A673 (cell line): ENCODE results near the gene SSH2. TPM values are rescaled to one million over a fixed set of nuclear protein-coding genes. Genes with fewer than 3 reads are reported as not detected.

Source experiments
- BruUV-seq: library from RNA; stranded (reverse); fragments of 400-500 nt; replicated peaks from 2 replicates; lab custom pipeline; 2021; lab: Mats Ljungman, UMichigan
- CTCF ChIA-PET: fragments of 300-600 bp; sonication (Branson Sonifier 250); formaldehyde crosslinking; loops from one replicate; lab custom pipeline; 2022; ENCODE audit warnings: antibody characterized with exemption; lab: Charles Lee
- POLR2A ChIA-PET: fragments of 300-600 bp; sonication (Branson Sonifier 250); formaldehyde crosslinking; loops from one replicate; lab custom pipeline; 2022; ENCODE audit warnings: antibody characterized with exemption; ENCODE audit not compliant: low non-redundant PET; lab: Charles Lee
- DNase-seq: peaks from one replicate; pipeline ENCODE4 v3.0.0-alpha.2; 2015; ENCODE audit warnings: low spot score
- H3K27ac ChIP-seq: fragments of 200-600 bp; sonication (generic); 2 replicates; pipeline ENCODE4 v1.5.1; 2016; ENCODE audit warnings: mixed run types, low read depth, mild to moderate bottlenecking, mixed read lengths, antibody characterized with exemption, low read length; ENCODE audit not compliant: poor library complexity, severe bottlenecking
- H3K27me3 ChIP-seq: fragments of 200-600 bp; sonication (generic); replicated peaks from 2 replicates; pipeline ENCODE4 v1.6.1; 2017; ENCODE audit warnings: mixed run types, low read depth, mild to moderate bottlenecking, mixed read lengths, antibody characterized with exemption, low read length; ENCODE audit not compliant: insufficient read depth, poor library complexity
- H3K36me3 ChIP-seq: fragments of 200-600 bp; sonication (generic); 2 replicates; pipeline ENCODE4 v1.6.1; 2016; ENCODE audit warnings: mixed run types, mild to moderate bottlenecking, mixed read lengths, antibody characterized with exemption, low read length; ENCODE audit not compliant: insufficient read depth, poor library complexity, severe bottlenecking
- H3K4me1 ChIP-seq: fragments of 200-600 bp; sonication (generic); 2 replicates; pipeline ENCODE4 v1.6.1; 2017; ENCODE audit warnings: mixed run types, mild to moderate bottlenecking, mixed read lengths, antibody characterized with exemption, low read length; ENCODE audit not compliant: insufficient read depth, poor library complexity, severe bottlenecking
- H3K4me3 ChIP-seq: fragments of 200-600 bp; sonication (generic); 2 replicates; pipeline ENCODE4 v1.5.1; 2016; ENCODE audit warnings: low read depth, mixed run types, mild to moderate bottlenecking, mixed read lengths, low read length; ENCODE audit not compliant: poor library complexity, severe bottlenecking
- H3K9me3 ChIP-seq: fragments of 200-600 bp; sonication (generic); 2 replicates; pipeline ENCODE4 v1.6.1; 2016; ENCODE audit warnings: mixed run types, low read depth, mild to moderate bottlenecking, mixed read lengths, antibody characterized with exemption, low read length; ENCODE audit not compliant: poor library complexity, severe bottlenecking
- CTCF ChIP-seq: fragments of 300-800, 200-600 bp; sonication (generic); conservative IDR thresholded peaks from 2 replicates; pipeline ENCODE4 v1.5.1; 2017; ENCODE audit warnings: low read depth, mild to moderate bottlenecking, antibody characterized with exemption, low read length, moderate library complexity, mixed read lengths
- EZH2 ChIP-seq: fragments of 200-600 bp; sonication (generic); IDR thresholded peaks from 2 replicates; pipeline ENCODE4 v1.6.1; 2017; ENCODE audit warnings: borderline replicate concordance, low read depth, mild to moderate bottlenecking, mixed read lengths, antibody characterized with exemption, low read length; ENCODE audit not compliant: poor library complexity, severe bottlenecking
- intact Hi-C: fragments of 100-400 bp; cut with micrococcal nuclease; formaldehyde crosslinking; loops from one replicate; pipeline ENCODE4 v1.10.0; 2022; ENCODE audit not compliant: unreplicated experiment
- total RNA-seq: library from RNA; stranded (reverse); gene quantifications from 2 replicates; pipeline ENCODE4 v1.2.3, GENCODE V29; 2021

SSH2 gene
- total RNA-seq, 1 experiment from 2014 or later: 75.5 TPM

GRCh38 chr17:29740017-29740416 lies 190.0 kb downstream of the SSH2 start:
- POLR2A ChIA-PET: no interaction called here
- CTCF ChIA-PET: no interaction called here
- peaks cover 50% of the 10 kb centered on the region for H3K4me1 ChIP-seq
- BruUV-seq: no TSS peak
- no peak overlapping the region for H3K4me3 ChIP-seq
- DNase-seq: no peak
- no peaks in the 10 kb centered on the region for H3K36me3 ChIP-seq
- TF ChIP-seq CTCF (no peak), EZH2 (no peak)
- no peaks in the 10 kb centered on the region for H3K27me3 ChIP-seq
- no peaks in the 10 kb centered on the region for H3K9me3 ChIP-seq
- H3K27ac ChIP-seq: peak overlapping the region; percentile 15
- intact Hi-C loops: no loop called here

GRCh38 chr17:29734640-29735039 lies 195.4 kb downstream of the SSH2 start:
- intact Hi-C loops: no loop called here
- H3K27ac ChIP-seq: peak overlapping the region; percentile 57
- BruUV-seq: TSS peak; percentile 7

GRCh38 chr17:29733166-29733565 lies 196.9 kb downstream of the SSH2 start:
- H3K27ac ChIP-seq: peak overlapping the region; percentile 15

More at GRCh38 chr17:29734640-29735039, 195.4 kb downstream of the SSH2 start:
- TF ChIP-seq CTCF: no peak
- no peak for TF ChIP-seq EZH2
- Histone ChIP-seq H3K4me1 (peaks cover 39% of the 10 kb centered on the region), H3K27me3 (no peaks in the 10 kb centered on the region), H3K36me3 (no peaks in the 10 kb centered on the region), H3K4me3 (no peak overlapping the region), H3K9me3 (no peaks in the 10 kb centered on the region)
- ChIA-PET CTCF (no interaction called here), POLR2A (no interaction called here)
- DNase-seq: no peak

More at GRCh38 chr17:29733166-29733565, 196.9 kb downstream of the SSH2 start:
- H3K27me3 ChIP-seq: no peaks in the 10 kb centered on the region
- H3K36me3 ChIP-seq: peaks cover 12% of the 10 kb centered on the region
- H3K4me1 ChIP-seq: peaks cover 36% of the 10 kb centered on the region
- POLR2A ChIA-PET: no interaction called here
- H3K9me3 ChIP-seq: peaks cover 11% of the 10 kb centered on the region
- H3K4me3 ChIP-seq: no peak overlapping the region
- no peak for DNase-seq
- no TSS peak for BruUV-seq
- TF ChIP-seq EZH2 (no peak), CTCF (no peak)
- CTCF ChIA-PET: interaction anchor here (0.6 to 0.7 kb wide), 2 partner anchors 46 to 294 kb away, joined by 3 to 5 read pairs; no protein-coding TSS in a partner anchor
- intact Hi-C loops: no loop called here
